ENCODE data around the gene ADAMTS18.

- TF ChIP-seq CTCF (IDR thresholded peaks at IDR 0.05) (no peak), POLR2A (IDR thresholded peaks at IDR 0.05) (no peak), POLR2AphosphoS5 (IDR thresholded peaks at IDR 0.05) (no peak), EP300 (IDR thresholded peaks at IDR 0.05) (no peak)
Measured at GRCh38 chr16:77445324-77445723, 10.5 kb upstream of the ADAMTS18 start.

Data from stomach (tissue), 4 donors.